ENCODE results near the gene NPEPL1.

DNA sequence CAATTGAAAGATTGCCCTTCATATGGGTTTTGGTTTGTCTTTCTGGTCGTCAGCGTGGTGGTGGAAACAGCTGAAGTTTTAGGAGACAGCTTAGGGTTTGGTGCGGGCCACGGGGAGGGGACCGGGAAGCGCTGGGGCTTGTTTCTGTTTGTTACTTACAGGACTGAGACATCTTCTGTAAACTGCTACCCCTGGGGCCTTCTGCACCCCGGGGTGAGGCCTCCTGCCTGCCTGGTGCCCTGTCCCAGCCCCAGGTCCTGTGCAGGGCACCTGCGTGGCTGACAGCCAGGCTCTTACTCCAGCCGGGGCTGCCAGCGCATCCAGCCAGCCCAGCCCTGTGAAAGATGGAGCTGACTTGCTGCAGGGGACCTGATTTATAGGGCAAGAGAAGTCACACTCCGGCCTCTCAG is 22.8 kb downstream of the NPEPL1 start:
- TF ChIP-seq TAF1 (IDR thresholded peaks at IDR 0.05; ENCODE audit: low read depth): no peak
- no peak for TF ChIP-seq CREB1 (IDR thresholded peaks at IDR 0.05; ENCODE audit: low read depth)
- TF ChIP-seq, protein P1, sequence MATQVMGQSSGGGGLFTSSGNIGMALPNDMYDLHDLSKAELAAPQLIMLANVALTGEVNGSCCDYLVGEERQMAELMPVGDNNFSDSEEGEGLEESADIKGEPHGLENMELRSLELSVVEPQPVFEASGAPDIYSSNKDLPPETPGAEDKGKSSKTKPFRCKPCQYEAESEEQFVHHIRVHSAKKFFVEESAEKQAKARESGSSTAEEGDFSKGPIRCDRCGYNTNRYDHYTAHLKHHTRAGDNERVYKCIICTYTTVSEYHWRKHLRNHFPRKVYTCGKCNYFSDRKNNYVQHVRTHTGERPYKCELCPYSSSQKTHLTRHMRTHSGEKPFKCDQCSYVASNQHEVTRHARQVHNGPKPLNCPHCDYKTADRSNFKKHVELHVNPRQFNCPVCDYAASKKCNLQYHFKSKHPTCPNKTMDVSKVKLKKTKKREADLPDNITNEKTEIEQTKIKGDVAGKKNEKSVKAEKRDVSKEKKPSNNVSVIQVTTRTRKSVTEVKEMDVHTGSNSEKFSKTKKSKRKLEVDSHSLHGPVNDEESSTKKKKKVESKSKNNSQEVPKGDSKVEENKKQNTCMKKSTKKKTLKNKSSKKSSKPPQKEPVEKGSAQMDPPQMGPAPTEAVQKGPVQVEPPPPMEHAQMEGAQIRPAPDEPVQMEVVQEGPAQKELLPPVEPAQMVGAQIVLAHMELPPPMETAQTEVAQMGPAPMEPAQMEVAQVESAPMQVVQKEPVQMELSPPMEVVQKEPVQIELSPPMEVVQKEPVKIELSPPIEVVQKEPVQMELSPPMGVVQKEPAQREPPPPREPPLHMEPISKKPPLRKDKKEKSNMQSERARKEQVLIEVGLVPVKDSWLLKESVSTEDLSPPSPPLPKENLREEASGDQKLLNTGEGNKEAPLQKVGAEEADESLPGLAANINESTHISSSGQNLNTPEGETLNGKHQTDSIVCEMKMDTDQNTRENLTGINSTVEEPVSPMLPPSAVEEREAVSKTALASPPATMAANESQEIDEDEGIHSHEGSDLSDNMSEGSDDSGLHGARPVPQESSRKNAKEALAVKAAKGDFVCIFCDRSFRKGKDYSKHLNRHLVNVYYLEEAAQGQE (IDR thresholded peaks at IDR 0.05; ENCODE audit: low read depth): no peak
- no peak for TF ChIP-seq EP300 (IDR thresholded peaks at IDR 0.05; ENCODE audit: borderline replicate concordance)
- TF ChIP-seq FOXM1 (IDR thresholded peaks at IDR 0.05; ENCODE audit: borderline replicate concordance, low read depth): no peak
- TF ChIP-seq, protein P2, sequence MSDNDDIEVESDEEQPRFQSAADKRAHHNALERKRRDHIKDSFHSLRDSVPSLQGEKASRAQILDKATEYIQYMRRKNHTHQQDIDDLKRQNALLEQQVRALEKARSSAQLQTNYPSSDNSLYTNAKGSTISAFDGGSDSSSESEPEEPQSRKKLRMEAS (IDR thresholded peaks at IDR 0.05): no peak
- no peak for TF ChIP-seq YY1 (IDR thresholded peaks at IDR 0.05; ENCODE audit: low read depth)
- TF ChIP-seq TEAD4 (IDR thresholded peaks at IDR 0.05): no peak
- TF ChIP-seq ZBTB7A (IDR thresholded peaks at IDR 0.05; ENCODE audit: low read depth): no peak
